Measurements from ENCODE around the gene IGSF22.
"Not testable (repeated sequence)": the region's sequence is repeated elsewhere in the genome, so short reads cannot be mapped to it uniquely, and the experiment has no call there.

Gene IGSF22

DNA sequence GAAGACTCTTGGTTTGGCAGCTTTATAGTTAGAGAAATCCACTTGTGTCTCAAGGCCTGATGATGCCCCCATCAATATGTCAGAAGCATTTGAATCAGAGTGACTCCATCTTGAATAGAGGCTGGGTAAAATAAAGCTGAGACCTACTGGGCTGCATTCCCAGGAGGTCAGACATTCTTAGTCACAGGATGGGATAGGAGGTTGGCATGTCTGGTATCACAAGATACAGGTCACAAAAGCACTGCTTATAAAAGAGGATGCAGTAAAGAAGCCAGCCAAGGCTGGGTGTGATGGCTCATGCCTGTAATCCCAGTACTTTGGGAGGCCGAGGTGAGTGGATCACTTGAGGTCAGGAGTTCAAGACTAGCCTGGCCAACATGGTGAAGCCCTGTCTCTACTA lies 44.0 kb downstream of the IGSF22 start:
- not testable (repeated sequence) for DNase-seq

GRCh38 chr11:18677560-18677959 lies 48.4 kb downstream of the IGSF22 start:
- no peak for DNase-seq

DNA sequence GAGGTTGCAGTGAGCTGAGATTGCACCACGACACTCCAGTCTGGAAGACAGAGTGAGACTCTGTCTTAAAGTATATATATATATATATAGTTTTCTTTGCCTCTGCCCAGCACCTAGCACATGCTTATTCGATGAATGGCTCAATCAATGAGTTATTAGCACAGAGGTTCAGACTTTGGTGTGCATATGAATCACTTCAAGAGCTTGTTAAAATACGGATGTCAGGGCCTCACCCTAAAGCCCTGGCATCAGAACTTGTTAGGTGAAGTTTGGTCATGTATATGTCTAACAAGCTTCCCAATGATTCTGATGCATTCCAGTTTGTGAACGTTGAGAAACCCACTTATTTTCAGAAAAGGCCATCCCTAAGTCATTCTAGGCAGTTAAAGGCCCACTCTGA lies 49.2 kb downstream of the IGSF22 start:
- DNase-seq = no peak

- DNase-seq = not testable (repeated sequence)
Measured at GRCh38 chr11:18672209-18672608, 53.8 kb downstream of the IGSF22 start.

DNA sequence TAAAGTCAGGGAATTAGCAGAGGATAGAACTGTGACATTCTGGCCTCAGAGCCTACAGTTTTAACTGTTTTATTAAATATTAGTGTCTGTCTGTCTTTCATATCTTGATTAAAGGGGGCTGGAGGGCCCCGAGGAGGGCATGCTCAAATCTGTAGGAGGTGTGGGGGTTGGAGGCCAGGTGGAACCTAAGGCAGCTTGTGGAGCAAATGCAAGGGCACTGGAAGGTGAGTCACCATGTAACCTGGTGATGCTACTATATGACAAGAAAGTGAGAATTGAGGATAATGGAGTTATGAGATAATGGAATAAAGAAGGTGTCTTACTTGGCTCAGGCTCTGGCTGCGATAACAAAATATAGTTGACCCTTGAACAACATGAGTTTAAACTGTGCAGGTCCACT lies 54.7 kb downstream of the IGSF22 start:
- no peak for DNase-seq

- no peak for DNase-seq
Measured at GRCh38 chr11:18669711-18670110, 56.3 kb downstream of the IGSF22 start.

DNA sequence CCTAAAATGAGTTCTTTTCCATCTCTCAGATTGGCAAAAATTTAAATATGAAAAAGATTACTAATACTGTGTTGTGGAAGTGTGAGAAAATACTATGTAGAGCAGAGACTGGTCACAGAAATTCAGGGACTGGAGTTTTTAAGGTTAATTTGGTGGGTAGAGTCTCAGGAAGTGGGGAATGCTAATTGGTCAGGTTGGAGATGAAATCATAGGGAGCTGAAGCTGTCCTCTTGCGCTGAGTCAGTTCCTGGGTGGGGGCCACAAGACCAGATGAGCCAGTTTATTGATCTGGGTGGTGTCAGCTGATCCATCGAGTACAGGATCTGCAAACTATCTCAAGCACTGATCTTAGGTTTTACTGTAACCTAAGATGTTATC lies 56.8 kb downstream of the IGSF22 start:
- DNase-seq = no peak

GRCh38 chr11:18668131-18668530 lies 57.9 kb downstream of the IGSF22 start:
- DNase-seq = no peak

DNA sequence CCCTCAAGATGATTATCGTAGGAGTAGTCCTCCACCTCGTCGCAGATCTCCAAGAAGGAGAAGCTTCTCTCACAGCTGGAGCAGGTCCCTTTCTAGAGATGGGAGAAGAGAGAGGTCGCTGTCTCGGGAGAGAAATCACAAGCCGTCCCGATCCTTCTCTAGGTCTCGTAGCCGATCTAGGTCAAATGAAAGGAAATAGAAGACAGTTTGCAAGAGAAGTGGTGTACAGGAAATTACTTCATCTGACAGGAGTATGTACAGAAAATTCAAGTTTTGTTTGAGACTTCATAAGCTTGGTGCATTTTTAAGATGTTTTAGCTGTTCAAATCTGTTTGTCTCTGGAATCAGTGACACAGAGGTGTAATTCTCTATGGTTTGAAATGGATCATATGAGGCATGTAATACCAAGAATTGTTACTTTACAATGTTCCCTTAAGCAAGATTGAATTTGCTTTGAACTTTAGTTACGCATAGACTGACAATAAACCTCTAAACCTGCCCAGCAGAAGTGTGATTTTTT lies 60.6 kb downstream of the IGSF22 start:
- not testable (repeated sequence) for DNase-seq

GRCh38 chr11:18657673-18658072 lies 68.3 kb downstream of the IGSF22 start:
- DNase-seq = no peak

Measured in right forelimb (tissue), 1 donor.